ENCODE measurements around the gene FKBP5. TPM values are rescaled to one million over a fixed set of nuclear protein-coding genes. Genes with fewer than 3 reads are reported as not detected.

Gene FKBP5
- total and polyA plus RNA-seq, 9 of the 15 experiments (the other 6 are each of a cell fraction or from before 2014, with no cell fraction given): 32.7 to 151 (median 75.0) TPM

GRCh38 chr6:35730745-35731413 lies 42.2 kb upstream of the FKBP5 start:
- Histone ChIP-seq H3K27me3 (ENCODE audit: control insufficient read depth in 2 of 2, insufficient read depth in 2 of 2, low read length in 2 of 2) (no peaks in the 10 kb centered on the region), H3K4me1 (replicated peaks in 1 of 2; ENCODE audit: control insufficient read depth in 2 of 2, insufficient read depth in 2 of 2, low read length in 2 of 2) (peaks cover 56 to 72% of the 10 kb centered on the region in 2 experiments), H3K36me3 (ENCODE audit: control insufficient read depth, insufficient read depth, low read length) (no peaks in the 10 kb centered on the region), H3K9ac (ENCODE audit: insufficient read depth in 1 of 2, low read depth in 2 of 2, low read length in 2 of 2) (peak overlapping the region; percentile 61 to 72; a peak in 3 of 4 replicates), H3K4me2 (ENCODE audit: insufficient read depth, low read length) (peak overlapping the region; percentile 77), H4K20me1 (replicated peaks; ENCODE audit: control insufficient read depth, insufficient read depth, low read length) (no peaks in the 10 kb centered on the region), H3K9me3 (replicated peaks; ENCODE audit: control insufficient read depth, insufficient read depth, low read depth, low read length) (no peaks in the 10 kb centered on the region), H3K79me2 (ENCODE audit: control insufficient read depth, insufficient read depth, low read length) (no peaks in the 10 kb centered on the region; the same call in 2 of the 3 replicates), H3K9me1 (ENCODE audit: control insufficient read depth, insufficient read depth, low read length) (no peaks in the 10 kb centered on the region), H3K27ac (ENCODE audit: extremely low read depth, low read depth, low read length) (peak overlapping the region; percentile 78), H3K4me3 (peak overlapping the region; percentile 17; the same call in 1 of the 2 replicates), H2AFZ (ENCODE audit: low read depth, low read length) (peak overlapping the region; percentile 87)
- POLR2A ChIA-PET: interaction anchor here (0.6 to 1.2 kb wide), 2 partner anchors 214 to 242 kb away, joined by 3 read pairs; no protein-coding TSS in a partner anchor
- no peak for ATAC-seq
- 11% methylated on average over 12 of the region's 15 CpGs for WGBS (ENCODE audit: insufficient coverage, low coverage, missing lambda C conversion rate)
- DNase-seq (ENCODE audit: extremely low read depth in 1 of 4, low spot score in 3 of 4): no peak
- intact Hi-C loops (cut with micrococcal nuclease) (loop anchor here (10.0 kb wide), 1 partner anchor 364 kb away; no protein-coding TSS in a partner anchor), in situ Hi-C loops (cut with MboI) (no loop called here)
- CTCF ChIA-PET (ENCODE audit: low intra/inter-chr PET ratio): interaction anchor here (1.3 kb wide), 1 partner anchor 147 kb away, joined by 12 read pairs; no protein-coding TSS in a partner anchor
- no peak for FAIRE-seq
- TSS peak; percentile 55 for BruUV-seq (replicated peaks)
- peak; percentile 18 for TF ChIP-seq BRD9 (IDR thresholded peaks at IDR 0.05; ENCODE audit: low read depth, partially characterized antibody)
- TF ChIP-seq ADNP (tag; IDR thresholded peaks at IDR 0.05): 0 out of 2 replicates have a peak, but pooled peaks have one; percentile 42
- TF ChIP-seq ZNF764 (CRISPR knock-in tag; IDR thresholded peaks at IDR 0.05; ENCODE audit: low read depth): no peak
- TF ChIP-seq, protein P1, sequence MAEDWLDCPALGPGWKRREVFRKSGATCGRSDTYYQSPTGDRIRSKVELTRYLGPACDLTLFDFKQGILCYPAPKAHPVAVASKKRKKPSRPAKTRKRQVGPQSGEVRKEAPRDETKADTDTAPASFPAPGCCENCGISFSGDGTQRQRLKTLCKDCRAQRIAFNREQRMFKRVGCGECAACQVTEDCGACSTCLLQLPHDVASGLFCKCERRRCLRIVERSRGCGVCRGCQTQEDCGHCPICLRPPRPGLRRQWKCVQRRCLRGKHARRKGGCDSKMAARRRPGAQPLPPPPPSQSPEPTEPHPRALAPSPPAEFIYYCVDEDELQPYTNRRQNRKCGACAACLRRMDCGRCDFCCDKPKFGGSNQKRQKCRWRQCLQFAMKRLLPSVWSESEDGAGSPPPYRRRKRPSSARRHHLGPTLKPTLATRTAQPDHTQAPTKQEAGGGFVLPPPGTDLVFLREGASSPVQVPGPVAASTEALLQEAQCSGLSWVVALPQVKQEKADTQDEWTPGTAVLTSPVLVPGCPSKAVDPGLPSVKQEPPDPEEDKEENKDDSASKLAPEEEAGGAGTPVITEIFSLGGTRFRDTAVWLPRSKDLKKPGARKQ (CRISPR knock-in tag; IDR thresholded peaks at IDR 0.05): peak; percentile 29; the same call in 1 of the 2 replicates
- no peak for TF ChIP-seq HDAC6 (IDR thresholded peaks at IDR 0.05; ENCODE audit: low read depth, low read length)
- TF ChIP-seq GABPB2 (CRISPR knock-in tag; conservative IDR thresholded peaks at IDR 0.05): no peak
- TF ChIP-seq ZBTB2 (IDR thresholded peaks at IDR 0.05): no peak
- 0 out of 2 replicates have a peak, but pooled peaks have one; percentile 11 for TF ChIP-seq KAT7 (CRISPR knock-in tag; IDR thresholded peaks at IDR 0.05; ENCODE audit: borderline replicate concordance)
- no peak for TF ChIP-seq ZNF165 (CRISPR knock-in tag; IDR thresholded peaks at IDR 0.05; ENCODE audit: borderline replicate concordance)
- TF ChIP-seq, protein P2, sequence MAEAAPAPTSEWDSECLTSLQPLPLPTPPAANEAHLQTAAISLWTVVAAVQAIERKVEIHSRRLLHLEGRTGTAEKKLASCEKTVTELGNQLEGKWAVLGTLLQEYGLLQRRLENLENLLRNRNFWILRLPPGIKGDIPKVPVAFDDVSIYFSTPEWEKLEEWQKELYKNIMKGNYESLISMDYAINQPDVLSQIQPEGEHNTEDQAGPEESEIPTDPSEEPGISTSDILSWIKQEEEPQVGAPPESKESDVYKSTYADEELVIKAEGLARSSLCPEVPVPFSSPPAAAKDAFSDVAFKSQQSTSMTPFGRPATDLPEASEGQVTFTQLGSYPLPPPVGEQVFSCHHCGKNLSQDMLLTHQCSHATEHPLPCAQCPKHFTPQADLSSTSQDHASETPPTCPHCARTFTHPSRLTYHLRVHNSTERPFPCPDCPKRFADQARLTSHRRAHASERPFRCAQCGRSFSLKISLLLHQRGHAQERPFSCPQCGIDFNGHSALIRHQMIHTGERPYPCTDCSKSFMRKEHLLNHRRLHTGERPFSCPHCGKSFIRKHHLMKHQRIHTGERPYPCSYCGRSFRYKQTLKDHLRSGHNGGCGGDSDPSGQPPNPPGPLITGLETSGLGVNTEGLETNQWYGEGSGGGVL (CRISPR knock-in tag; IDR thresholded peaks at IDR 0.05): no peak
- no peak for TF ChIP-seq ZBTB17 (CRISPR knock-in tag; IDR thresholded peaks at IDR 0.05)
